Transverse colon (tissue), 4 donors: ENCODE data around the gene DHRS3. TPM values are rescaled to one million over a fixed set of nuclear protein-coding genes. Genes with fewer than 3 reads are reported as not detected.
"Not testable (repeated sequence)": the region's sequence is repeated elsewhere in the genome, so short reads cannot be mapped to it uniquely, and the experiment has no call there.

ENCODE experiments used
- DNase-seq: peaks from one replicate; pipeline ENCODE4 v3.0.0-alpha.2; 2019
- H3K27ac ChIP-seq, 4 donors: fragments of 200-600 bp; sonication (generic); 2 replicates each; pipeline ENCODE4 v1.5.1; 2016 to 2018; ENCODE audit warnings: inconsistent platforms in 4 of 4
- H3K27me3 ChIP-seq: fragments of 200-600 bp; sonication (generic); 2 replicates; pipeline ENCODE4 v1.5.1; 2017; ENCODE audit warnings: inconsistent platforms
- H3K36me3 ChIP-seq, 4 donors: fragments of 200-600 bp; sonication (generic); 2 replicates each; pipeline ENCODE4 v1.5.1; 2017 to 2019; ENCODE audit warnings: inconsistent platforms in 4 of 4
- H3K4me1 ChIP-seq, 4 donors: fragments of 200-600 bp; sonication (generic); 2 replicates each; pipeline ENCODE4 v1.5.1; 2017 to 2020; ENCODE audit warnings: inconsistent platforms in 4 of 4
- H3K4me3 ChIP-seq, 4 donors: fragments of 200-600 bp; sonication (generic); 1 replicate in 1 of 4; 2 replicates in 3 of 4; pipeline versions ENCODE4 v1.5.1 to v1.6.1; 2017 to 2019; ENCODE audit warnings: inconsistent platforms in 4 of 4
- H3K9me3 ChIP-seq, 2 donors: fragments of 200-600 bp; sonication (generic); 2 replicates each; pipeline ENCODE4 v1.5.1; 2017 to 2019; ENCODE audit warnings: inconsistent platforms in 2 of 2
- CTCF ChIP-seq, 5 experiments: fragments of 200-600 bp in 3 of 5; fragments of 450-650 bp in 2 of 5; sonication (generic) in 3 of 5; IDR thresholded peaks; 1 replicate in 2 of 5; 2 replicates in 3 of 5; pipeline ENCODE4 v1.5.1; 2016 to 2017; ENCODE audit warnings: antibody characterized with exemption in 5 of 5, inconsistent platforms in 3 of 5, mild to moderate bottlenecking in 2 of 5, moderate library complexity in 1 of 5
- EP300 ChIP-seq: sonication (generic); formaldehyde crosslinking; IDR thresholded peaks from one replicate; pipeline ENCODE4 v1.6.1; 2017; ENCODE audit warnings: antibody characterized with exemption, low read depth
- POLR2A ChIP-seq: fragments of 450-650 bp; IDR thresholded peaks from one replicate; pipeline ENCODE4 v1.6.1; 2016; ENCODE audit warnings: antibody characterized with exemption, mild to moderate bottlenecking, moderate library complexity
- POLR2AphosphoS5 ChIP-seq, 3 donors: sonication (generic); formaldehyde crosslinking; IDR thresholded peaks; one replicate each; pipeline ENCODE4 v1.6.1; 2016; ENCODE audit warnings: antibody characterized with exemption in 3 of 3
- WGBS, 2 donors: methylation state at CpG; one replicate each; pipeline ENCODE4 v1.1.5; 2018; ENCODE audit warnings: low coverage in 1 of 2; 5-methylcytosine and 5-hydroxymethylcytosine counted together
- in situ Hi-C, 4 donors: fragments of 200-750 bp; cut with MboI; loops; one replicate each; pipeline versions ENCODE4 v1.15.0 to v1.15.1; 2017; ENCODE audit warnings: low sequenced_read_pairs in 3 of 4, low pct_ligation_motif_present in 1 of 4, low pct_unique_long_range_greater_than_20kb in 1 of 4
- intact Hi-C: fragments of 100-400 bp; cut with DNase I; formaldehyde crosslinking; loops from one replicate; pipeline ENCODE4 v1.15.1; 2023; ENCODE audit warnings: low total_unique reads
- total RNA-seq, 4 donors: library from RNA; depleted of rRNA; stranded (reverse); fragments of >200 nt; gene quantifications; one replicate each; pipeline ENCODE4 v1.1.0, GENCODE V29; 2016

DHRS3 gene
- total RNA-seq, 4 donors from 2014 or later = 55.3 to 122 (median 103) TPM

- 85% methylated on average over 6 of the region's 6 CpGs; no CpG with 5 or more reads in 1 of the 2 donors for WGBS, 2 donors
- TF ChIP-seq CTCF (IDR thresholded peaks at IDR 0.05) (no peak), EP300 (no peak), POLR2AphosphoS5 (IDR thresholded peaks at IDR 0.05) (no peak), POLR2A (no peak)
- Histone ChIP-seq H3K4me3 (no peak overlapping the region), H3K4me1 (no peaks in the 10 kb centered on the region), H3K27me3 (no peaks in the 10 kb centered on the region), H3K9me3 (peaks cover 0 to 4% of the 10 kb centered on the region in 2 donors), H3K27ac (no peak overlapping the region), H3K36me3 (no peaks in the 10 kb centered on the region)
- DNase-seq = no peak
- intact Hi-C loops (no loop called here), in situ Hi-C loops (loop anchor here (25.0 kb wide), 2 partner anchors 349 to 549 kb away; no protein-coding TSS in a partner anchor)
These were observed 43.7 kb upstream of the DHRS3 start for GRCh38 chr1:12661606-12662219.

GRCh38 chr1:12658531-12659453 is 40.8 kb upstream of the DHRS3 start:
- H3K27ac ChIP-seq = no peak overlapping the region
- intact Hi-C loops (loop anchor here (5.0 to 10.0 kb wide), 2 partner anchors 254 to 346 kb away; no protein-coding TSS in a partner anchor), in situ Hi-C loops (loop anchor here (10.0 to 25.0 kb wide), 3 partner anchors 344 to 546 kb away; no protein-coding TSS in a partner anchor)
- no peak overlapping the region for H3K4me3 ChIP-seq
- DNase-seq = peak; percentile 75
- H3K9me3 ChIP-seq = peaks cover 0 to 4% of the 10 kb centered on the region in 2 donors
- no peaks in the 10 kb centered on the region for H3K36me3 ChIP-seq
- WGBS, 2 donors = 11 to 43% methylated on average over 11 to 23 of the region's 23 CpGs
- no peaks in the 10 kb centered on the region for H3K4me1 ChIP-seq
- H3K27me3 ChIP-seq = no peaks in the 10 kb centered on the region
- TF ChIP-seq EP300 = no peak
- TF ChIP-seq POLR2A = no peak
- TF ChIP-seq CTCF (IDR thresholded peaks at IDR 0.05) = peak; percentile 91 to 96 (median 94)
- TF ChIP-seq POLR2AphosphoS5 (IDR thresholded peaks at IDR 0.05) = no peak

- not testable (repeated sequence) for H3K9me3 ChIP-seq, H3K4me3 ChIP-seq, H3K27me3 ChIP-seq, H3K36me3 ChIP-seq, DNase-seq, H3K4me1 ChIP-seq, H3K27ac ChIP-seq
- 85 to 93% methylated on average over 4 to 9 of the region's 9 CpGs for WGBS, 2 donors
- in situ Hi-C loops = loop anchor here (10.0 to 25.0 kb wide), 3 partner anchors 343 to 546 kb away; no protein-coding TSS in a partner anchor
- intact Hi-C loops = loop anchor here (5.0 to 10.0 kb wide), 2 partner anchors 253 to 346 kb away; no protein-coding TSS in a partner anchor
These were observed 40.0 kb upstream of the DHRS3 start for GRCh38 chr1:12657885-12658512.

- no peak overlapping the region for H3K27ac ChIP-seq
- no peaks in the 10 kb centered on the region for H3K4me1 ChIP-seq
- no peak for DNase-seq
- no peaks in the 10 kb centered on the region for H3K36me3 ChIP-seq
- TF ChIP-seq POLR2AphosphoS5 (IDR thresholded peaks at IDR 0.05) (no peak), CTCF (IDR thresholded peaks at IDR 0.05) (no peak), POLR2A (no peak), EP300 (no peak)
- in situ Hi-C loops (loop anchor here (10.0 to 25.0 kb wide), 3 partner anchors 342 to 545 kb away; no protein-coding TSS in a partner anchor), intact Hi-C loops (loop anchor here (5.0 to 10.0 kb wide), 2 partner anchors 252 to 345 kb away; no protein-coding TSS in a partner anchor)
- no peaks in the 10 kb centered on the region for H3K9me3 ChIP-seq
- H3K27me3 ChIP-seq = no peaks in the 10 kb centered on the region
- no peak overlapping the region for H3K4me3 ChIP-seq
- 88 to 92% methylated on average over 8 to 13 of the region's 13 CpGs for WGBS, 2 donors
These were observed 39.3 kb upstream of the DHRS3 start for GRCh38 chr1:12657060-12657884.
